BJ (cell line): ENCODE data around the gene NUP35. TPM values are rescaled to one million over a fixed set of nuclear protein-coding genes. Genes with fewer than 3 reads are reported as not detected.

Experiments used
- CTCF ChIA-PET: fragments of 350-600 bp; formaldehyde crosslinking; extraction: SDS; loops from one replicate; lab custom pipeline; 2021; ENCODE audit warnings: antibody characterized with exemption, inconsistent platforms; lab: Yijun Ruan, JAX
- POLR2A ChIA-PET: fragments of 300-600 bp; sonication (Branson Sonifier 250); formaldehyde crosslinking; extraction: SDS; loops from one replicate; lab custom pipeline; 2021; ENCODE audit warnings: antibody characterized with exemption; lab: Charles Lee
- DNase-seq: peaks from one replicate; pipeline ENCODE4 v3.0.0-alpha.2; 2011; ENCODE audit warnings: low read depth
- H3K27me3 ChIP-seq: 2 replicates; pipeline ENCODE4 v1.6.0; 2011; ENCODE audit warnings: low read length; ENCODE audit not compliant: control insufficient read depth, insufficient read depth
- H3K36me3 ChIP-seq: 2 replicates; pipeline ENCODE4 v1.5.1; 2011; ENCODE audit warnings: low read length; ENCODE audit not compliant: control insufficient read depth, insufficient read depth
- H3K4me3 ChIP-seq: 2 replicates; pipeline ENCODE4 v1.5.1; 2011; ENCODE audit warnings: low read depth, mild to moderate bottlenecking, control low read depth, low read length
- CTCF ChIP-seq: IDR thresholded peaks from 2 replicates; pipeline ENCODE4 v1.5.1; 2011; ENCODE audit warnings: low read depth, mild to moderate bottlenecking, control low read depth, inconsistent platforms, low read length, moderate library complexity; ENCODE audit not compliant: insufficient read depth
- polyA plus RNA-seq: library from polyadenylated mRNA; depleted of rRNA; stranded (reverse); fragments of >200 nt; gene quantifications from 2 replicates; pipeline ENCODE4 v1.2.3, GENCODE V29; 2011

The NUP35 gene
- polyA plus RNA-seq, 1 experiment, result 11.1 TPM

- Histone ChIP-seq H3K36me3 (no peaks in the 10 kb centered on the region), H3K27me3 (no peaks in the 10 kb centered on the region), H3K4me3 (no peak overlapping the region)
- ChIA-PET POLR2A (no interaction called here), CTCF (no interaction called here)
- DNase-seq, result no peak
- no peak for TF ChIP-seq CTCF
Observed at GRCh38 chr2:183192343-183192742, 68.1 kb downstream of the NUP35 start.

- DNase-seq, result no peak
- no peak for TF ChIP-seq CTCF
- H3K27me3 ChIP-seq, result no peaks in the 10 kb centered on the region
- ChIA-PET CTCF (no interaction called here), POLR2A (no interaction called here)
- no peak overlapping the region for H3K4me3 ChIP-seq
- H3K36me3 ChIP-seq, result no peaks in the 10 kb centered on the region
Observed at GRCh38 chr2:183193904-183194303, 69.7 kb downstream of the NUP35 start.

GRCh38 chr2:183195397-183195796 is 71.2 kb downstream of the NUP35 start:
- CTCF ChIA-PET, result no interaction called here
- no peak for TF ChIP-seq CTCF
- Histone ChIP-seq H3K4me3 (no peak overlapping the region), H3K27me3 (no peaks in the 10 kb centered on the region), H3K36me3 (no peaks in the 10 kb centered on the region)
- POLR2A ChIA-PET, result no interaction called here
- DNase-seq, result no peak

GRCh38 chr2:183195998-183196409 is 71.8 kb downstream of the NUP35 start:
- Histone ChIP-seq H3K4me3 (no peak overlapping the region), H3K36me3 (no peaks in the 10 kb centered on the region), H3K27me3 (no peaks in the 10 kb centered on the region)
- CTCF ChIA-PET, result interaction anchor here (1.2 kb wide), 1 partner anchor 11 kb away, joined by 3 read pairs; no protein-coding TSS in a partner anchor
- no peak for TF ChIP-seq CTCF
- DNase-seq, result no peak
- POLR2A ChIA-PET, result no interaction called here

- no peaks in the 10 kb centered on the region for H3K36me3 ChIP-seq
- no peak overlapping the region for H3K4me3 ChIP-seq
- no peak for TF ChIP-seq CTCF
- ChIA-PET POLR2A (no interaction called here), CTCF (no interaction called here)
- H3K27me3 ChIP-seq, result no peaks in the 10 kb centered on the region
- no peak for DNase-seq
Observed at GRCh38 chr2:183204397-183204796, 80.2 kb downstream of the NUP35 start.
